Measurements from ENCODE around the gene INO80B.

The INO80B gene

DNA sequence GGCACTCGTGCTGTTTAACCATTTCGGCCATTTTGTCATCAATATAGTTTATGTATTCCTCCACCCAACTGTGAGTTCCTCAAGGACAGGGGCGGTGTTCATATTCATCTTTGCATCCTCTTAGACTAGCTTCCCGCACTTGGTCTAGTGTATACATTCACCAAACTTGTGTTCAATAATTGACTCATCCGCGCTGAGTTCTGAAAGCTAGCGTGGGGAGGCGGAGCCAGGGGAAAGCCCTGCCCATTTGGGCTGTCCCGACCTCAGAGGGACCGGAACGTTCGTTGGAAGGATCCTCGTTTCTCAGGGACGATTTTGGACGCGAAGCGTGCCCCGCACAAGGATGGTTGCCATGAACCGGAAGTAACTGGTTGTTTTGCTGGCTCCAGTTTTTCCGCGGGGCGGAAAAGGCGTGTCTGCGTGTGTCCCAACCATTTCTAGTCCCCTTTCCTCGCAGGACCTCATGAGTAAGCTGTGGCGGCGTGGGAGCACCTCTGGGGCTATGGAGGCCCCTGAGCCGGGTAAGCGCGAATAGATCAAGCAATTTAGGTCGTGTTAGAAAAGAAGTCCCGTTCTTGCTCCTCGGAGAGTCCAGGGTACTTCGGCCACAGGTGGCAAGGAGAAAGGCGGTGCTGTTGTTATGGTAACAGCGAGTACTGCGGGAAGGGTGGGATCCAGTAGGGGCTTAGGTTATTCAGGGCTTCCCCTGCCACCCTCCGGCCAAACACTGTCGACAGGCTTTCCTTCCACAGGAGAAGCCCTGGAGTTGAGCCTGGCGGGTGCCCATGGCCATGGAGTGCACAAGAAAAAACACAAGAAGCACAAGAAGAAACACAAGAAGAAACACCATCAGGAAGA is at the start of gene INO80B:
INO80B (plus strand) TSS at position 434 of the 858 bp plus-strand sequence; CDS start at position 464, 30 bp downstream.
- TF ChIP-seq, protein P1, sequence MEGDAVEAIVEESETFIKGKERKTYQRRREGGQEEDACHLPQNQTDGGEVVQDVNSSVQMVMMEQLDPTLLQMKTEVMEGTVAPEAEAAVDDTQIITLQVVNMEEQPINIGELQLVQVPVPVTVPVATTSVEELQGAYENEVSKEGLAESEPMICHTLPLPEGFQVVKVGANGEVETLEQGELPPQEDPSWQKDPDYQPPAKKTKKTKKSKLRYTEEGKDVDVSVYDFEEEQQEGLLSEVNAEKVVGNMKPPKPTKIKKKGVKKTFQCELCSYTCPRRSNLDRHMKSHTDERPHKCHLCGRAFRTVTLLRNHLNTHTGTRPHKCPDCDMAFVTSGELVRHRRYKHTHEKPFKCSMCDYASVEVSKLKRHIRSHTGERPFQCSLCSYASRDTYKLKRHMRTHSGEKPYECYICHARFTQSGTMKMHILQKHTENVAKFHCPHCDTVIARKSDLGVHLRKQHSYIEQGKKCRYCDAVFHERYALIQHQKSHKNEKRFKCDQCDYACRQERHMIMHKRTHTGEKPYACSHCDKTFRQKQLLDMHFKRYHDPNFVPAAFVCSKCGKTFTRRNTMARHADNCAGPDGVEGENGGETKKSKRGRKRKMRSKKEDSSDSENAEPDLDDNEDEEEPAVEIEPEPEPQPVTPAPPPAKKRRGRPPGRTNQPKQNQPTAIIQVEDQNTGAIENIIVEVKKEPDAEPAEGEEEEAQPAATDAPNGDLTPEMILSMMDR (IDR thresholded peaks at IDR 0.05; ENCODE audit: low read depth, low read length), result no peak
- peak; percentile 95 for DNase-seq (ENCODE audit: extremely low read depth, low read depth)

DNA sequence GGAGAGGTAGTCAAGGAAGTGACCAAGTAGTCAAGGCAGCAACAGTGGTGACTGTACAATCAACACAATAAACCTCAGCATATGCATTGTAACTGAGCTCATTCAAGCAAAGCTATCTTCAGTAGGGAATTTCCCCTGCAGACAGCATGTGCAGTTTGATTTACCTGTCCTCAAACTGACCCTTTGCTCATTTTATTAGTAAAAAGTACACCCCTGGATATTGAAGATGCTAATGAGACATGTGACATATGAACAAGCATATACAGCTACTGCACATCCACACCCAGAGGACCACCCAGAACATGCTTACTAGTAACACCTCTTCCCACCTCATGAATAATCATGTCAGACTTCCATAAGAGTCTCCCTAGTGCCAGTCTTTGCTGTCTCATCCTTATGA is 48.9 kb upstream of the INO80B start:
- DNase-seq (ENCODE audit: extremely low read depth, low read depth), result no peak
- TF ChIP-seq, protein P1 (IDR thresholded peaks at IDR 0.05; ENCODE audit: low read depth, low read length), result no peak

DNA sequence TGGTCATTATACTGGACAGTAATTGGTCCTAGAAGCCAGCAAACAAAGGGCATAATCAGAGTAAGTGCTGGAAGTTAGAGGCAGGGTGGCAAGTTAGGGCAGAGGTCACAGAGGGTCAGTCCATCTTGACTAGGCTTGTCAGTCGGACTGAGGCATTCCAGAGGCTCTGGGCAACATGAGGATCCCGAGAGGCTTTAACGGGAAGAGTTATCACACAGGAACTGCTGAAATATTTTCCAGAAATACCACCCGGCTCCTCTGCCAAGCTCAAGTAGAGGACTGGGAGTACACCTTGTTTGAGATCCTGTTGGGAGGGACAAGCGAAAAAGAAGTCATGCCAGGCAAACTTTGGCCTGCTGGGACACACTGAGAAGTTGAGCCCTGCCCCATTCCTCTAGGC is 47.2 kb upstream of the INO80B start:
- DNase-seq (ENCODE audit: extremely low read depth, low read depth), result no peak
- TF ChIP-seq, protein P1 (IDR thresholded peaks at IDR 0.05; ENCODE audit: low read depth, low read length), result no peak

DNA sequence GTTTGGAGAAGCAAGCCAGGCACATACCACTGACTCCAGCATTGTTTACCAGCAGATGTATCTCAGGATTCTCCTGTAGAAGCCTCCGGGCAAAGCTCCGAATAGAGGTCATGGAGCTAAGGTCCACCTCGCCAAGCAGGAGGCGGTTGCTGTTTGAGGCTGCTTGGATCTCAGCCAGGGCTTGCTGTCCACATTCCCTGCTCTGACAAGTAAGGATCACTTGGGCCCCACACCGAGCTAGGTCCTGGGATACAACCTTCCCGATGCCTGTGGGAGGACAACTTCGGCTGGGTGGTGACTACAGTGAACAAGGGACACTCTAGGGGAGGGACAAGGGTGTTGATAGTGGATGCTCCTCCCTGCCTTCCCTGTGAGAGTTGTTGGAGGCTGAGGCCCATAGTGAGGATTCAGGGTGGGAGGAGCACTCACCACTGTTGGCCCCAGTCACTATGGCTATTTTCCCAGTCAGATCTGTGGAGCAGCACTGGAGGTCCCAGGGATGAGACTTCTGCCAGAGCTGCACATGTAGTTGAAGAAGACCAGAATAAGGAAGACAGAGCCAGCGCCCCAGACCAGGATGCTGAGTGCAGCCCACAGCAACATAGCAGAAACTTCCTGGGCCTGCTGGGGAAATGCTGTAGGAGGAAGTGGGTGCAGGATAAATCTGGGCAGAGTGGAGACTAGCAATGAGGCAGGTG is 41.7 kb upstream of the INO80B start:
- DNase-seq (ENCODE audit: extremely low read depth, low read depth), result no peak
- TF ChIP-seq, protein P1 (IDR thresholded peaks at IDR 0.05; ENCODE audit: low read depth, low read length), result no peak

DNA sequence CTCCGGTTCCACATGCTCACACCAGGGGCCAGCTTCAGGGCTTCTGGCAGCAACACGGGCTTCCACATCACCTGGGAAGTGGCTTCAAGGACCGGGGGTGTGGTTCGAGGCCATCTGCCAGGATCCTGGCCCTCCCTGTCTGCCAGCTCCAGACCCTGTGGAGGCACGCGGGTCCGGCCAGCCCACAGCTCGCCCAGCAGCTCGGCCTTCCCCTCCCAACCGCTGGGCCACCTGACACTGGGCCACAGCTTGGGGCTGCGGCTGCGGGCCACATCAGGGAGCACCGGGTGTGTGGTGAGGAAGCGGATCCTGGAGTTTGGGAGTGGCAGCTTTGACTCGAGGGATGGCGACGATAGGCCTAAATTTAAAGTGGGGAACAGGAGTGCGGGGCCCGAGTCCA is 40.4 kb upstream of the INO80B start:
- DNase-seq (ENCODE audit: extremely low read depth, low read depth), result no peak
- TF ChIP-seq, protein P1 (IDR thresholded peaks at IDR 0.05; ENCODE audit: low read depth, low read length), result no peak

DNA sequence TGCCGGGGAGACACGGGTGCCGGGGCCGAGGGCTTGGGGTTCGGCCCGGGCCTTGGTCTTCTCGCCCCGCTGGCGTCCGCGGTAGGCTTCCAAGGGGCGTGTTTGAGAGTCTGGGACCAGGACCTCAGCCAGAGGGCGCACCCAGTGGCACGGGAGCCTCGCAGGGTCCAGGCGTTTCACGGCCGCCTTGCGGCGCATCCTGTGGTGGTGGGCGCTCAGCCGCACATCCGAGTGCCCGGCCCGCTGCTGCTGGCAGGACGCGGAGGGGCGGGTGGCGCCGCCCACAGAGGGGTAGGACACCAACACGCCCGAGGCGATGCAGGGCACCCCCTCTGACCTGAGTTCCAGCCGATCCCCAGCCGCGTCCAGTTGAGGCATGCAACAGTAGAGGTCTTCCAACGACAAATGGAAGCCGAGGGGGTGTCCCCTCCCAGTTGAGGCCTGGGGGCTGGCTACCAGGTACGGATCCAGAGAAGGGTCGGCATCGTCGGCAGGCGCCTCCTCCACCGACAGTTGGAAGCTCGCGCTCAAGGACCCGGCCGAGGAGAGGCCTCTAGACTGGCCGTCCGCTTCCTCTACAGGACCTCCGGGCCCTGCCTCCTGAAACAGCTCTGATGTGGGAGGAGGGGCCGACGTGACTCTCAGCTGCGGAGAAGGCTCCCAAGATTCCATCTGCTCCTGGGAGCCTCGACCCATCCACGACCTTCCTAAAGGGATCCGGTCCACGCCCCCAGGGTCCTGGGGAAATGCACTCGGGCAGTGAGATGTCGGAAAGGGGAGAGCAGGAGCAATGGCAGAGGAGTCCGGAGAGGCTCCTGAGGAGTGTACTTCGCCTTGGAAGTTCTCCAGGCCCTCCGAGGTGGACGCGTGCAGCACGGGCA is 39.8 kb upstream of the INO80B start:
- no peak for DNase-seq (ENCODE audit: extremely low read depth, low read depth)

More for the DNA sequence above, 39.8 kb upstream of the INO80B start:
- TF ChIP-seq, protein P1 (IDR thresholded peaks at IDR 0.05; ENCODE audit: low read depth, low read length), result peak; percentile 26
